Measurements from ENCODE around the gene HMGCR.

DNA sequence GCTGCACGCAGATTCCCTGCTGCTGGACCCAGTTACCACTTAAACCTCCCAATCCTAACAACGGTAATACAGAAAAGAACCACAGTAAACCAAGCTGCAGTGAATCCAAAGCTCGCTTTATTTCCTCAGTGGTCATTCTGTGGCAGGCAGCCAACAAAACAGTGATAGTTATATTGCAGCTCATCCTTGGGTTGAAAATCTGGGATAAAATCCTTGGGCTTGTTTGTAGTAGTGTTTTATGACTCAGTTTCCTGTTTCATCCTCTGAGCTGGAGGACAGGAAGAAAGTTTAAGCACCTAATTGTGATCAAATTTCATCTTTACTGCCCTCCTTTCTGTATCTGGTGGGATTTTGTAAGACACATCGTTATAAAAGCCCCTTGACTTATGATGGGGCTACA, 31.4 kb downstream of the HMGCR start:
- TF ChIP-seq, protein P1, sequence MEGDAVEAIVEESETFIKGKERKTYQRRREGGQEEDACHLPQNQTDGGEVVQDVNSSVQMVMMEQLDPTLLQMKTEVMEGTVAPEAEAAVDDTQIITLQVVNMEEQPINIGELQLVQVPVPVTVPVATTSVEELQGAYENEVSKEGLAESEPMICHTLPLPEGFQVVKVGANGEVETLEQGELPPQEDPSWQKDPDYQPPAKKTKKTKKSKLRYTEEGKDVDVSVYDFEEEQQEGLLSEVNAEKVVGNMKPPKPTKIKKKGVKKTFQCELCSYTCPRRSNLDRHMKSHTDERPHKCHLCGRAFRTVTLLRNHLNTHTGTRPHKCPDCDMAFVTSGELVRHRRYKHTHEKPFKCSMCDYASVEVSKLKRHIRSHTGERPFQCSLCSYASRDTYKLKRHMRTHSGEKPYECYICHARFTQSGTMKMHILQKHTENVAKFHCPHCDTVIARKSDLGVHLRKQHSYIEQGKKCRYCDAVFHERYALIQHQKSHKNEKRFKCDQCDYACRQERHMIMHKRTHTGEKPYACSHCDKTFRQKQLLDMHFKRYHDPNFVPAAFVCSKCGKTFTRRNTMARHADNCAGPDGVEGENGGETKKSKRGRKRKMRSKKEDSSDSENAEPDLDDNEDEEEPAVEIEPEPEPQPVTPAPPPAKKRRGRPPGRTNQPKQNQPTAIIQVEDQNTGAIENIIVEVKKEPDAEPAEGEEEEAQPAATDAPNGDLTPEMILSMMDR (IDR thresholded peaks at IDR 0.05), result no peak
- no peak for TF ChIP-seq POLR2A (IDR thresholded peaks at IDR 0.05)
